HepG2 (cell line): Measurements from ENCODE around the gene RASGRP2. TPM values are rescaled to one million over a fixed set of nuclear protein-coding genes. Genes with fewer than 3 reads are reported as not detected.

Experiments used
- ATAC-seq: fragments of 200-7000 bp; cut with Tn5 transposase; 3 replicates; pipeline ENCODE4 v1.9.1; 2020; ENCODE audit warnings: mild to moderate bottlenecking, moderate library complexity
- BruUV-seq: library from RNA; stranded (reverse); fragments of 400-500 nt; replicated peaks from 2 replicates; lab custom pipeline; 2021; lab: Mats Ljungman, UMichigan
- CTCF ChIA-PET: fragments of 300-600 bp; formaldehyde crosslinking; extraction: SDS; loops from one replicate; lab custom pipeline; 2021; ENCODE audit warnings: low total read pairs, inconsistent platforms, low intra/inter-chr PET ratio; lab: Yijun Ruan, JAX
- POLR2A ChIA-PET: fragments of 350-600 bp; sonication (Branson Sonifier 250); formaldehyde crosslinking; loops from one replicate; lab custom pipeline; 2020; ENCODE audit warnings: antibody characterized with exemption, inconsistent platforms; lab: Yijun Ruan, JAX
- DNase-seq: peaks from one replicate; pipeline ENCODE4 v3.0.0-alpha.2; 2015; ENCODE audit warnings: low spot score
- FAIRE-seq: peaks from 3 replicates; lab custom pipeline; 2011; peaks lifted over from hg19 to GRCh38; lab: Jason Lieb, UNC
- H2AFZ ChIP-seq: one replicate; pipeline ENCODE4 v1.6.1; 2011; ENCODE audit warnings: low read length, inconsistent platforms
- H3K27ac ChIP-seq: fragments of 300-600 bp; 3 replicates; pipeline ENCODE4 v1.8.0; 2011; ENCODE audit warnings: mixed run types, mild to moderate bottlenecking, mixed read lengths, low read length, inconsistent platforms; ENCODE audit not compliant: insufficient read depth; ENCODE audit errors: extremely low read length
- H3K27me3 ChIP-seq, 2 experiments: fragments of 200-600 bp in 1 of 2; 2 replicates in 1 of 2; 3 replicates in 1 of 2; pipeline versions ENCODE4 v1.6.0 to v1.8.0; 2011; ENCODE audit warnings: low read length in 2 of 2, mild to moderate bottlenecking in 2 of 2, moderate library complexity in 2 of 2, inconsistent platforms in 1 of 2; ENCODE audit not compliant: insufficient read depth in 2 of 2, control insufficient read depth in 1 of 2
- H3K36me3 ChIP-seq, 2 experiments: fragments of 200-600 bp in 1 of 2; replicated peaks in 1 of 2; 2 replicates in 1 of 2; 3 replicates in 1 of 2; pipeline versions ENCODE4 v1.5.1 to v1.8.0; 2011; ENCODE audit warnings: low read length in 2 of 2, inconsistent platforms in 1 of 2; ENCODE audit not compliant: insufficient read depth in 2 of 2, control insufficient read depth in 1 of 2
- H3K4me1 ChIP-seq: 2 replicates; pipeline ENCODE4 v1.5.1; 2012; ENCODE audit warnings: low read length, inconsistent platforms; ENCODE audit not compliant: insufficient read depth
- H3K4me2 ChIP-seq: 2 replicates; pipeline ENCODE4 v1.6.0; 2011; ENCODE audit warnings: low read depth, low read length, inconsistent platforms
- H3K4me3 ChIP-seq, 3 experiments: fragments of 200-600 bp in 1 of 3; sonication (generic), shearing (Covaris generic) in 1 of 3; replicated peaks in 1 of 3; 2 replicates each; pipeline ENCODE4 v1.5.1; 2011 to 2016; ENCODE audit warnings: low read length in 3 of 3, inconsistent platforms in 2 of 3, low read depth in 2 of 3, mild to moderate bottlenecking in 2 of 3, control low read depth in 1 of 3, mixed read lengths in 1 of 3; ENCODE audit not compliant: insufficient read depth in 1 of 3
- H3K79me2 ChIP-seq: one replicate; pipeline ENCODE4 v1.6.1; 2011; ENCODE audit warnings: low read length, inconsistent platforms; ENCODE audit not compliant: insufficient read depth
- H3K9ac ChIP-seq: 2 replicates; pipeline ENCODE4 v1.6.0; 2011; ENCODE audit warnings: mild to moderate bottlenecking, low read depth, low read length, inconsistent platforms; ENCODE audit not compliant: insufficient read depth
- H3K9me3 ChIP-seq: 2 replicates; pipeline ENCODE4 v1.5.1; 2012; ENCODE audit warnings: mild to moderate bottlenecking, low read length
- H4K20me1 ChIP-seq: 2 replicates; pipeline ENCODE4 v1.6.0; 2011; ENCODE audit warnings: inconsistent platforms, mild to moderate bottlenecking, low read length, moderate library complexity; ENCODE audit not compliant: insufficient read depth
- HDAC2 ChIP-seq: sonication (generic); formaldehyde crosslinking; IDR thresholded peaks from 2 replicates; pipeline ENCODE4 v1.4.0; 2020; ENCODE audit warnings: missing genetic modification reagents
- HNF4A ChIP-seq: sonication (generic); formaldehyde crosslinking; IDR thresholded peaks from 2 replicates; pipeline ENCODE4 v1.4.0; 2020; ENCODE audit warnings: missing genetic modification reagents
- KDM1A ChIP-seq: IDR thresholded peaks from 2 replicates; pipeline ENCODE4 v1.6.1; 2016; ENCODE audit warnings: missing compliant biosample characterization
- NFATC3 ChIP-seq: sonication (generic); formaldehyde crosslinking; IDR thresholded peaks from 2 replicates; pipeline ENCODE4 v1.5.1; 2020; ENCODE audit warnings: mild to moderate bottlenecking, missing genetic modification reagents
- POLR2A ChIP-seq, 2 experiments: IDR thresholded peaks; 2 replicates each; pipeline ENCODE4 v1.6.1; 2011; ENCODE audit warnings: low read depth in 2 of 2, low read length in 2 of 2, mild to moderate bottlenecking in 1 of 2, moderate library complexity in 1 of 2; ENCODE audit not compliant: insufficient read depth in 1 of 2
- POLR2AphosphoS2 ChIP-seq: IDR thresholded peaks from 2 replicates; pipeline ENCODE4 v1.6.1; 2011; ENCODE audit warnings: low read depth, low read length, improper control_type of control experiment
- POLR2G ChIP-seq: fragments of 200-400 bp; formaldehyde crosslinking; IDR thresholded peaks from 2 replicates; pipeline ENCODE4 v1.6.1; 2018; ENCODE audit warnings: mild to moderate bottlenecking, low read depth, low read length, moderate library complexity
- SIX1 ChIP-seq: sonication (generic); formaldehyde crosslinking; IDR thresholded peaks from 2 replicates; pipeline ENCODE4 v1.4.0; 2020; ENCODE audit warnings: missing genetic modification reagents, borderline replicate concordance
- SRSF4 ChIP-seq: fragments of 200-400 bp; formaldehyde crosslinking; IDR thresholded peaks from one replicate; pipeline ENCODE4 v1.6.1; 2018; ENCODE audit warnings: mild to moderate bottlenecking, low read depth, low read length, moderate library complexity; ENCODE audit not compliant: poor library complexity, severe bottlenecking
- ZFP36 ChIP-seq: fragments of 150-350 bp; IDR thresholded peaks from 2 replicates; pipeline ENCODE4 v1.6.1; 2018; ENCODE audit warnings: borderline replicate concordance, low read length, low read depth; ENCODE audit not compliant: partially characterized antibody
- ZMYM3 ChIP-seq: sonication (generic); formaldehyde crosslinking; IDR thresholded peaks from 2 replicates; pipeline ENCODE4 v1.5.1; 2020; ENCODE audit warnings: mild to moderate bottlenecking, missing genetic modification reagents
- ZNF230 ChIP-seq: sonication (generic); formaldehyde crosslinking; IDR thresholded peaks from 2 replicates; pipeline ENCODE4 v1.4.0; 2020; ENCODE audit warnings: mild to moderate bottlenecking, missing genetic modification reagents
- ZNF768 ChIP-seq: sonication (generic); formaldehyde crosslinking; IDR thresholded peaks from 2 replicates; pipeline ENCODE4 v1.4.0; 2020; ENCODE audit warnings: missing genetic modification reagents
- WGBS: methylation state at CpG from one replicate; pipeline ENCODE4 v1.1.6; 2017; ENCODE audit warnings: low lambda C conversion rate; 5-methylcytosine and 5-hydroxymethylcytosine counted together
- in situ Hi-C: cut with HindIII; loops from 2 replicates; pipeline ENCODE4 v1.10.0; 2017; ENCODE audit warnings: low pct_unique_long_range_greater_than_20kb; ENCODE audit not compliant: extremely low pct_ligation_motif_present
- intact Hi-C: fragments of 100-400 bp; cut with micrococcal nuclease; formaldehyde crosslinking; loops from one replicate; pipeline ENCODE4 v1.10.0; 2022; ENCODE audit not compliant: unreplicated experiment
- polyA plus RNA-seq, 8 experiments: library from polyadenylated mRNA; depleted of rRNA in 3 of 8; stranded (reverse) in 7 of 8; unstranded in 1 of 8; fragments of >200 nt; fragmentation: Illumina TruSeq in 4 of 8; extraction: Trizol in 4 of 8; gene quantifications; 2 replicates each; pipeline versions ENCODE4 v1.2.1 to v1.2.3, GENCODE V29; 2011 to 2016; ENCODE audit warnings: low read depth in 4 of 8, missing spikeins in 1 of 8, mixed read lengths in 1 of 8; ENCODE audit not compliant: insufficient read depth in 1 of 8
- total RNA-seq, 5 experiments: library from RNA; depleted of rRNA; stranded (reverse); fragments of >200 nt; fragmentation: Illumina TruSeq; extraction: Trizol; gene quantifications; 2 replicates each; pipeline ENCODE4 v1.2.3, GENCODE V29; 2016; ENCODE audit warnings: low read depth in 1 of 5
- TF ChIP-seq, protein P1 (sequence below): IDR thresholded peaks from 2 replicates; pipeline ENCODE4 v1.6.1; 2016; ENCODE audit warnings: missing biosample characterization, missing genetic modification reagents, low read depth
- TF ChIP-seq, protein P2 (sequence below): sonication (generic); formaldehyde crosslinking; IDR thresholded peaks from 2 replicates; pipeline ENCODE4 v1.4.0; 2020; ENCODE audit warnings: missing genetic modification reagents, mild to moderate bottlenecking, borderline replicate concordance
- TF ChIP-seq, protein P3 (sequence below): sonication (generic); formaldehyde crosslinking; IDR thresholded peaks from 2 replicates; pipeline ENCODE4 v1.4.0; 2020; ENCODE audit warnings: missing genetic modification reagents, low read depth, mild to moderate bottlenecking, borderline replicate concordance

RASGRP2 gene
- total and polyA plus RNA-seq, 2 of the 13 experiments (the other 11 are each of a cell fraction or from before 2014, with no cell fraction given): 0.61 TPM; not detected in 1

DNA sequence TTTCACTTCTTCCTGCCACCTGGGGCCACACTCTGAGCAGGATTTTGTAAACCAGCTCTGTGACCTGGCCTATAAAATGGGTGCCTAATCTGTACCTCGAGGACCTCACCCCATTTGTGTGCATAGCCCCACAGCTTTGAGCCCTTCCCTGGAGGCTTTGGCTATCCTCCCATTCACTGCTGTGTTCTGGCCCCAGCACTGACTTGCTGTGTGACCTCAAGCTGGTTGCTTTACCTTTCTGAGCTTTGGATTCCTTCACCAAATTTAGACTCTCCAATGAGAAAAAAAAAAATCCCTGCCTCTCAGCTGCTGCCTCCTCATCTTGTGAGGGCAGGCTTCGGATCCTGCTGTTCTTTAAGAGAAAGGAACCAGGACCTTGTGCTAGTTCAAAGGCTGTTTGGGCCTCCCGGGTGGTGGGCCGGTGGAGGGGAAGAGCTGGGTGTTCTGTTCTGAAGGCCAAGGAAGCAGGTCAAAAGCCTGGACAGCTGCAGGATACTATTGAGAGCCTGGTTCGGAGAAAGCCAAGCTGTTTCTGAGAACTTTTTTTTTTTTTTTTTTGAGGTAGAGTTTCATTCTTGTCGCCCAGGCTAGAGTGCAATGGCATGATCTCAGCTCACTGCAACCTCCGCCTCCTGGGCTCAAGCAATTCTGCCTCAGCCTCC is 16.9 kb upstream of the RASGRP2 start:
- FAIRE-seq: no peak
- peak; percentile 0 for ATAC-seq

More for the DNA sequence above, 16.9 kb upstream of the RASGRP2 start:
- in situ Hi-C loops (no loop called here), intact Hi-C loops (no loop called here)
- peaks cover 14 to 29% of the 10 kb centered on the region in 2 experiments for H3K36me3 ChIP-seq
- WGBS: 66% methylated on average over 7 of the region's 7 CpGs
- TF ChIP-seq POLR2A (IDR thresholded peaks at IDR 0.05; ENCODE audit: insufficient read depth in 1 of 2, low read depth in 2 of 2, low read length in 2 of 2): 0 out of 4 replicates have a peak, but pooled peaks of 1 of the 2 experiments have one; percentile 8
- TF ChIP-seq, protein P1, sequence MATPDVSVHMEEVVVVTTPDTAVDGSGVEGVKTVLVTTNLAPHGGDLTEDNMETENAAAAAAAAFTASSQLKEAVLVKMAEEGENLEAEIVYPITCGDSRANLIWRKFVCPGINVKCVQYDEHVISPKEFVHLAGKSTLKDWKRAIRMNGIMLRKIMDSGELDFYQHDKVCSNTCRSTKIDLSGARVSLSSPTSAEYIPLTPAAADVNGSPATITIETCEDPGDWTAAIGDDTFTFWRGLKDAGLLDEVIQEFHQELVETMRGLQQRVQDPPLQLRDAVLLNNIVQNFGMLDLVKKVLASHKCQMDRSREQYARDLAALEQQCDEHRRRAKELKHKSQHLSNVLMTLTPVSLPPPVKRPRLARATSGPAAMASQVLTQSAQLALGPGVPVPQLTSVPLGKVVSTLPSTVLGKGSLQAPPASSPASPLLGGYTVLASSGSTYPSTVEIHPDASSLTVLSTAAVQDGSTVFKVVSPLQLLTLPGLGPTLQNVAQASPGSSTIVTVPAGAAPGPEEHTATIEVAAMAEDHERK (CRISPR knock-in tag): no peak
- TF ChIP-seq HDAC2: no peak
- no peak for TF ChIP-seq ZNF230
- TF ChIP-seq, protein P2, sequence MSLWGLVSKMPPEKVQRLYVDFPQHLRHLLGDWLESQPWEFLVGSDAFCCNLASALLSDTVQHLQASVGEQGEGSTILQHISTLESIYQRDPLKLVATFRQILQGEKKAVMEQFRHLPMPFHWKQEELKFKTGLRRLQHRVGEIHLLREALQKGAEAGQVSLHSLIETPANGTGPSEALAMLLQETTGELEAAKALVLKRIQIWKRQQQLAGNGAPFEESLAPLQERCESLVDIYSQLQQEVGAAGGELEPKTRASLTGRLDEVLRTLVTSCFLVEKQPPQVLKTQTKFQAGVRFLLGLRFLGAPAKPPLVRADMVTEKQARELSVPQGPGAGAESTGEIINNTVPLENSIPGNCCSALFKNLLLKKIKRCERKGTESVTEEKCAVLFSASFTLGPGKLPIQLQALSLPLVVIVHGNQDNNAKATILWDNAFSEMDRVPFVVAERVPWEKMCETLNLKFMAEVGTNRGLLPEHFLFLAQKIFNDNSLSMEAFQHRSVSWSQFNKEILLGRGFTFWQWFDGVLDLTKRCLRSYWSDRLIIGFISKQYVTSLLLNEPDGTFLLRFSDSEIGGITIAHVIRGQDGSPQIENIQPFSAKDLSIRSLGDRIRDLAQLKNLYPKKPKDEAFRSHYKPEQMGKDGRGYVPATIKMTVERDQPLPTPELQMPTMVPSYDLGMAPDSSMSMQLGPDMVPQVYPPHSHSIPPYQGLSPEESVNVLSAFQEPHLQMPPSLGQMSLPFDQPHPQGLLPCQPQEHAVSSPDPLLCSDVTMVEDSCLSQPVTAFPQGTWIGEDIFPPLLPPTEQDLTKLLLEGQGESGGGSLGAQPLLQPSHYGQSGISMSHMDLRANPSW (CRISPR knock-in tag): no peak
- TF ChIP-seq SIX1 (CRISPR knock-in tag): no peak
- no peak for TF ChIP-seq SRSF4
- no peak for TF ChIP-seq HNF4A (CRISPR knock-in tag)
- peak; percentile 85 for TF ChIP-seq ZMYM3 (CRISPR knock-in tag)
- no peak for TF ChIP-seq NFATC3 (CRISPR knock-in tag)
- TF ChIP-seq ZNF768 (CRISPR knock-in tag): peak; percentile 97
- peak; percentile 29; the same call in 1 of the 2 replicates for TF ChIP-seq POLR2G
- TF ChIP-seq ZFP36: peak; percentile 8
- peak; percentile 85; the same call in 1 of the 2 replicates for TF ChIP-seq POLR2AphosphoS2
- TF ChIP-seq, protein P3, sequence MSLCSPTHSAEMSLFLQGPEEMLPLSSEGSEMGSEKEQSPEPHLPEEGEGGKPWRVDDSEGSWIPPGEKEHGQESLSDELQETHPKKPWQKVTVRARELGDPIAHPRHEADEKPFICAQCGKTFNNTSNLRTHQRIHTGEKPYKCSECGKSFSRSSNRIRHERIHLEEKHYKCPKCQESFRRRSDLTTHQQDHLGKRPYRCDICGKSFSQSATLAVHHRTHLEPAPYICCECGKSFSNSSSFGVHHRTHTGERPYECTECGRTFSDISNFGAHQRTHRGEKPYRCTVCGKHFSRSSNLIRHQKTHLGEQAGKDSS (CRISPR knock-in tag): no peak
- 0 out of 2 replicates have a peak, but pooled peaks have one; percentile 19 for TF ChIP-seq KDM1A (CRISPR knock-in tag)
- no peak overlapping the region for H3K4me3 ChIP-seq
- no peak overlapping the region for H3K27ac ChIP-seq
- CTCF ChIA-PET: no interaction called here
- H3K27me3 ChIP-seq: peaks cover 0 to 6% of the 10 kb centered on the region in 2 experiments; a peak in 1 of 5 replicates
- no peaks in the 10 kb centered on the region for H3K79me2 ChIP-seq
- peaks cover 35% of the 10 kb centered on the region for H4K20me1 ChIP-seq
- DNase-seq: no peak
- POLR2A ChIA-PET: interaction anchor here (1.1 to 3.3 kb wide), 2 partner anchors 16 to 18 kb away, joined by 3 to 24 read pairs; partner anchors contain the start of gene SF1
- BruUV-seq: no TSS peak
- H3K4me2 ChIP-seq: no peak overlapping the region
- no peak overlapping the region for H3K9ac ChIP-seq
- H2AFZ ChIP-seq: no peak overlapping the region
- H3K4me1 ChIP-seq: peaks cover 31% of the 10 kb centered on the region
- no peaks in the 10 kb centered on the region for H3K9me3 ChIP-seq
